Stimulated activated CD8-positive, alpha-beta memory T cell treated with anti-CD3 and anti-CD28 coated beads, Interleukin-12 subunit alpha, Interleukin-12 subunit beta, amount 100 ng/mL, for 24 hours (primary cell): ENCODE measurements around the gene CAMK1.

Experiments
- DNase-seq: peaks from one replicate; pipeline ENCODE4 v3.0.0-alpha.2; 2020; ENCODE audit errors: extremely low read depth

Gene CAMK1

GRCh38 chr3:9712415-9712814, 57.3 kb downstream of the CAMK1 start:
- DNase-seq = no peak

DNA sequence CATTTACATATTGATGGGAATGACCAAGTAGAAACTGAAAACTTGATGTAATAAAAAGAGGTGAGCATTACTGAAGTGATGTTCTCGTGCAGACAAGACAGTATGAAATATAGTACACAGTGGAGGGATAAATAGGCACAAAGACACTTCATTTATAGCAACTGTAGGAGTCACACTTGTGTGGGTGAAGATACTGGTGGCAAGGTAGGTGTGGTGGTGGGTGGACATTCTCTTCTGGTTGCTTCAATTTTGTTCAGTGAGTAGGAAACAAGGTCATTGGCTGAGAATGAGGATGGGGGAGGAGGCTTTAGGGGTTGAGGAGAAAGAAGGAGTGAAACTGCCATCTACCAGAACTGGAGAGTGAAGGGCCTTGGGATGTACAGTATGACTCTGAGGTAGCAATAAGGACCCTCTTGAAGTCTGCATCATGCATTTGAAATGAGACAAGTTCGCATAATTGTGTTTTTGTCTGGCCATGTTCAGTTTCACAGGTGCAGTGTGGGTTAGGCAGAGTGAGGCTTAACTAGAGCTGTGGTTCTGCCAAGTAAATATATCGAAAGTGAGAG, 59.5 kb downstream of the CAMK1 start:
- DNase-seq = no peak
